ENCODE measurements around the gene FBXO2.

FBXO2 gene, protein sequence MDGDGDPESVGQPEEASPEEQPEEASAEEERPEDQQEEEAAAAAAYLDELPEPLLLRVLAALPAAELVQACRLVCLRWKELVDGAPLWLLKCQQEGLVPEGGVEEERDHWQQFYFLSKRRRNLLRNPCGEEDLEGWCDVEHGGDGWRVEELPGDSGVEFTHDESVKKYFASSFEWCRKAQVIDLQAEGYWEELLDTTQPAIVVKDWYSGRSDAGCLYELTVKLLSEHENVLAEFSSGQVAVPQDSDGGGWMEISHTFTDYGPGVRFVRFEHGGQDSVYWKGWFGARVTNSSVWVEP

GRCh38 chr1:11654137-11654938, at the start of gene FBXO2, which contains the start of gene FBXO44:
Gene FBXO2, minus strand, starts transcription at chr1:11654429. Its CDS starts 89 bp downstream, at chr1:11654340.
Gene FBXO44, plus strand, starts transcription at chr1:11654877. Its CDS starts 959 bp downstream, at chr1:11655836.
- peak within 1 kb of the TSS; percentile 67; the same call in 1 of the 2 replicates for H3K27ac ChIP-seq
- TF ChIP-seq CTCF (conservative IDR thresholded peaks at IDR 0.05), result no peak

- H3K27ac ChIP-seq, result no peak overlapping the region
- TF ChIP-seq CTCF (conservative IDR thresholded peaks at IDR 0.05), result no peak
Measured at GRCh38 chr1:11703357-11704193, 49.3 kb upstream of the FBXO2 start.

DNA sequence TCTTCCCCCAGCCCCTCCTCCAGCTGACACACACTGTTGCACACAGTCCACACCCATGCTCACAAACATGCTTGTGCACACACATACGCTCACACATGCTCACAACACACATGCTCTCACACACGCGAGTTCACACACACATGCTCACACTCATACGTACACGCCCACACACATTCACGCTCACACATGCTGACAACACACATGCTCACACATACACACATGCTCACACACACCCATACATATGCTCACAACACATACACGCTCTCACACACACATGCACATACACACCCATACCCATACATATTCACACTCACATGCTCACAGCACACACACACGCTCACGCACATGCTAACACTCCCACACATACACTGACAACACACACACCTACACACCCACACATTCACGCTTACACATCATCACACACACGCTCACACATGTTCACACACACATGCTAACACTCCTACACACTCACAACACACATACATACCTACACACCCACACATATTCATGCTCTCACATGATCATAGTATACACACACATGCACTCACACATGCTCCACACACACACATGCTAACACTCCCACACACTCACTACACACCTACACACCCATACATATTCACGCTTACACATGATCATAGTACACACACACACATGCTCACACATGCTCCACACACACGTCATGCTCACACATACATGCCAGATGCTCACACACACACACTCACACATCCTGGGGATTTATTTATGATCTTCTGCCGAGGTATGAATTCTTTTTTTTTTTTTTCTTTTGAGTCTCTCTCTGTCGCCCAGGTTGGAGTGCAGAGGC, 48.0 kb upstream of the FBXO2 start:
- no peak overlapping the region for H3K27ac ChIP-seq
- no peak for TF ChIP-seq CTCF (conservative IDR thresholded peaks at IDR 0.05)

GRCh38 chr1:11701551-11701961, 47.3 kb upstream of the FBXO2 start:
- 0 out of 2 replicates have a peak overlapping the region, but pooled peaks have one; percentile 16 for H3K27ac ChIP-seq
- TF ChIP-seq CTCF (conservative IDR thresholded peaks at IDR 0.05), result no peak

GRCh38 chr1:11700601-11701467, 46.6 kb upstream of the FBXO2 start:
- H3K27ac ChIP-seq, result 0 out of 2 replicates have a peak overlapping the region, but pooled peaks have one; percentile 16
- TF ChIP-seq CTCF (conservative IDR thresholded peaks at IDR 0.05), result no peak

DNA sequence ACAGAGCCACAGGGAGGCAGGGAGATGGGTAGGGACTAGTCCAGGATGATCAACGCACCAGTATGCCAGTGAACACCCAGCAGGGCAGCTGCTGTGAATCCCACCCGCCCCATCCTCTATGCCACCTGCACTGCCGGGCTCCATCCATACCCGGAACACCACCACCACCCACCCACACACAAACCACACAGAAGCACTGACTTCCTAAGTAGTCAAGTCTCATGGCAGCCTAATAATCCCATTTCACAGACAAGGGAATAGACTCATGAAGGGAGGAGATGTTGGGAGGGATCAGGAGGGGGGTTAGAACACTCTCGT, 43.6 kb upstream of the FBXO2 start:
- TF ChIP-seq CTCF (conservative IDR thresholded peaks at IDR 0.05), result no peak
- H3K27ac ChIP-seq, result no peak overlapping the region

All from VCaP (cell line).